Lower leg skin (tissue), 4 donors: Measurements from ENCODE around the gene CNOT6L. TPM values are rescaled to one million over a fixed set of nuclear protein-coding genes. Genes with fewer than 3 reads are reported as not detected.

Experiments used
- DNase-seq, 2 donors: peaks; one replicate each; pipeline ENCODE4 v3.0.0-alpha.2; 2019; ENCODE audit warnings: low spot score in 2 of 2
- H3K4me3 ChIP-seq: fragments of 200-600 bp; sonication (generic); 2 replicates; pipeline ENCODE4 v1.5.1; 2017; ENCODE audit warnings: mild to moderate bottlenecking, low read depth; ENCODE audit not compliant: poor library complexity, severe bottlenecking
- POLR2A ChIP-seq, 2 donors: fragments of 450-650 bp; IDR thresholded peaks; one replicate each; pipeline ENCODE4 v1.6.1; 2016 to 2017; ENCODE audit warnings: antibody characterized with exemption in 2 of 2, mild to moderate bottlenecking in 1 of 2, moderate library complexity in 1 of 2
- WGBS, 2 donors: methylation state at CpG; one replicate each; pipeline ENCODE4 v1.1.5; 2018; 5-methylcytosine and 5-hydroxymethylcytosine counted together
- intact Hi-C: fragments of 100-400 bp; cut with DNase I; formaldehyde crosslinking; loops from one replicate; pipeline ENCODE4 v1.15.0; 2023; ENCODE audit warnings: low total_unique reads
- total RNA-seq, 4 donors: library from RNA; depleted of rRNA; stranded (reverse); fragments of >200 nt; gene quantifications; one replicate each; pipeline ENCODE4 v1.1.0, GENCODE V29; 2016
- TF ChIP-seq, protein P1 (sequence below), 3 donors: fragments of 450-650 bp; IDR thresholded peaks; one replicate each; pipeline ENCODE4 v1.5.1; 2016; ENCODE audit warnings: antibody characterized with exemption in 3 of 3, mild to moderate bottlenecking in 3 of 3, moderate library complexity in 2 of 3

The CNOT6L gene
- total RNA-seq, 4 donors from 2014 or later: 27.7 to 35.5 (median 33.0) TPM

DNA sequence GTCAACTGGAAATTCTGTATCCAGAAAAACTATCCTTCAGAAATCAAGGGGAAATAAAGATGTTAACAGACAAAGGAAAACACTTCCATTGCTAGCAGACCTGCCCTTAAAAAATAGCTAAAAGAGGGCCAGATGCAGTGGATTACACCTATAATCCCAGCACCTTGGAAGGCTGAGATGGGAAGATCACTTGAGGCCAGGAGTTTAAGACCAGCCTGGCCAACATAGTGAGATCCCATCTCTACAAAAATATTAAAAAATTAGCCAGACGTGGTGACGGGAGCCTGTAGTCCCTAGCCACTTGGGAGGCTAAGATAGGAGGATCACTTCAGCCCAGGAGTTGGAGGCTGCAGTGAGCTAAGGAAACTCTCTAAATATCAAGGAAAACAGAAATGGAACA, 67.4 kb downstream of the CNOT6L start:
- intact Hi-C loops: no loop called here
- 97 to 98% methylated on average over 2 of the region's 2 CpGs for WGBS, 2 donors
- DNase-seq: no peak
- no peak overlapping the region for H3K4me3 ChIP-seq
- no peak for TF ChIP-seq POLR2A (IDR thresholded peaks at IDR 0.05)
- TF ChIP-seq, protein P1, sequence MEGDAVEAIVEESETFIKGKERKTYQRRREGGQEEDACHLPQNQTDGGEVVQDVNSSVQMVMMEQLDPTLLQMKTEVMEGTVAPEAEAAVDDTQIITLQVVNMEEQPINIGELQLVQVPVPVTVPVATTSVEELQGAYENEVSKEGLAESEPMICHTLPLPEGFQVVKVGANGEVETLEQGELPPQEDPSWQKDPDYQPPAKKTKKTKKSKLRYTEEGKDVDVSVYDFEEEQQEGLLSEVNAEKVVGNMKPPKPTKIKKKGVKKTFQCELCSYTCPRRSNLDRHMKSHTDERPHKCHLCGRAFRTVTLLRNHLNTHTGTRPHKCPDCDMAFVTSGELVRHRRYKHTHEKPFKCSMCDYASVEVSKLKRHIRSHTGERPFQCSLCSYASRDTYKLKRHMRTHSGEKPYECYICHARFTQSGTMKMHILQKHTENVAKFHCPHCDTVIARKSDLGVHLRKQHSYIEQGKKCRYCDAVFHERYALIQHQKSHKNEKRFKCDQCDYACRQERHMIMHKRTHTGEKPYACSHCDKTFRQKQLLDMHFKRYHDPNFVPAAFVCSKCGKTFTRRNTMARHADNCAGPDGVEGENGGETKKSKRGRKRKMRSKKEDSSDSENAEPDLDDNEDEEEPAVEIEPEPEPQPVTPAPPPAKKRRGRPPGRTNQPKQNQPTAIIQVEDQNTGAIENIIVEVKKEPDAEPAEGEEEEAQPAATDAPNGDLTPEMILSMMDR (IDR thresholded peaks at IDR 0.05): no peak

DNA sequence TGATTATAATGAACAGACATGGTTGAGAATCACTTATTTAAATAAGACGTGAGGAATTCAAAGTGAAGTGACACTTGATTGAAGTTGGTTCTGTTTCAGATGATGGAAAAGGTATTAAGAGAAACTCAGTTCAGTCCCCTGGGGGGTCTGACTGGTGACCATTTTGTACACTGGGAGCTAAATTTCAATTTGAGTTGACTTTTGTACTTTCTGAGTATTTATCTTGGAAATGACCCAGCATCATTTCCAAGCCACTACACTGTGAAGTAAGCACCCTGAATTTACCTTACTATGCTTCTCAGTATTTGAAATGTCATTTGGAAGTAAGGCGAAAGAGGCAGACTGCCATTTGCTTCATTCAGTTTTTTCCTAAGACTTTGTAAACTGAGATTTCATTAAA, 73.4 kb downstream of the CNOT6L start:
- no peak for DNase-seq
- 94 to 95% methylated on average over 2 of the region's 2 CpGs for WGBS, 2 donors
- intact Hi-C loops: no loop called here
- no peak for TF ChIP-seq POLR2A (IDR thresholded peaks at IDR 0.05)
- TF ChIP-seq, protein P1 (IDR thresholded peaks at IDR 0.05): no peak
- no peak overlapping the region for H3K4me3 ChIP-seq

DNA sequence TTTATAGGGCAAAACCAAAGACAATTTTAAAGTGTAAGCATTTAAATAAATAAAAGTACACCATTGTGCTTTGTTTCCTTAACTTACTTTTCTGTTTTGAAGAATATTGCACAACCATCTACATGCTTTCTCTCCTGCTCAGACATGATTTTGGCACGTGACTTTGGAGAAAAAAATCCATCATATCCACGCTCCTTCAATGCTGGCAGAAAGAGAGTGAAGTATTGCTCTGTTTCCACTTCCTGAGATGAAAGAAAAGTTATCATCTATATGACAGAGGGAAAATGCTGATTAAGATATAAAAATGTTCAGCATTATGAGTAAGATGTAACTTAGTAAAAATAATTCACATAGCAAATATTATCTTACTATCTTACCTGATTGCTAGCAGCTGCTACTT, 77.1 kb downstream of the CNOT6L start:
- DNase-seq: no peak
- no peak overlapping the region for H3K4me3 ChIP-seq
- WGBS, 2 donors: 50 to 61% methylated on average over 2 of the region's 2 CpGs
- TF ChIP-seq, protein P1 (IDR thresholded peaks at IDR 0.05): no peak
- TF ChIP-seq POLR2A (IDR thresholded peaks at IDR 0.05): no peak
- intact Hi-C loops: no loop called here

DNA sequence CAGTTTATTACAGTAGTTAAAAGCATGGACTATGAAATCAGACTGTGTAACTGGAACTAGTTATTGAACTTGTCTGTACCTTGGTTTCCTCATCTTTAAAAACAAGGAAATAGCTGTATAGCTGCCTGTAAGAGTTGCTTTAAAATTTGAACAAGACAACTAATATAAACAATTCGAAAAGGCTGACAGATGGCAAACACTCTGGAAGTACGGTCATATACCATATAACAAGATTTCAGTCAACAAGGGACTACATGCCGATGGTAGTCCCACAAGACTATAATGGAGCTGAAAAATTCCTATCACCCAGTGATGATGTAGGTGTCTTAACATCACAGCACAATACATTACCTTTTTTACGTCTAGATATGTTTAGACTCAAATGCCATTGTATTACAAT, 78.7 kb downstream of the CNOT6L start:
- intact Hi-C loops: no loop called here
- 94 to 96% methylated on average over 4 of the region's 4 CpGs for WGBS, 2 donors
- H3K4me3 ChIP-seq: no peak overlapping the region
- TF ChIP-seq POLR2A (IDR thresholded peaks at IDR 0.05): no peak
- TF ChIP-seq, protein P1 (IDR thresholded peaks at IDR 0.05): no peak
- DNase-seq: no peak

DNA sequence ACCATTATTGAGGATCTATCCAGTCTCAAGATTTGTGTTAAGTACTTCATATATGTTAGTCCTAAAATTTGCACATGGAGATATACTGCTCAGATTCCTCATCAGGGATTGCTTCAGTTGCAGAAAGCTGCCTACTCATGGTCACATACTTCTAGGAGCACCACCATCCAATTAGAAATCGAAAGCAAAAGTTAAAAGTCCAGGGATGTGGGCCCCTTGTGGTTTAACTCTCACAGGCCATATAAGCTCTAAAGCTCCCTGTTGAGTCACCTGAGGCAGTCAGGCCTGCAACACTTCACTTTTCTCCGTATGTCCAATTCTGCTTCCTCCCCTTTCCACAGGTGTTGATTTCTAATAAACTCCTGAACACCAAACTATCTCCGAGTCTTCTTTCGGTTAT, 84.2 kb downstream of the CNOT6L start:
- DNase-seq: no peak
- intact Hi-C loops: no loop called here
- 81 to 85% methylated on average over 4 of the region's 4 CpGs for WGBS, 2 donors
- no peak for TF ChIP-seq POLR2A (IDR thresholded peaks at IDR 0.05)
- TF ChIP-seq, protein P1 (IDR thresholded peaks at IDR 0.05): no peak
- no peak overlapping the region for H3K4me3 ChIP-seq

- TF ChIP-seq POLR2A (IDR thresholded peaks at IDR 0.05): no peak
- TF ChIP-seq, protein P1 (IDR thresholded peaks at IDR 0.05): no peak
- 79 to 90% methylated on average over 1 of the region's 1 CpG for WGBS, 2 donors
- no peak overlapping the region for H3K4me3 ChIP-seq
- DNase-seq: no peak
- intact Hi-C loops: no loop called here
Observed at GRCh38 chr4:77731656-77732055, 87.5 kb downstream of the CNOT6L start.
